HG03045 (cell line): Measurements from ENCODE around the gene ARRB2.
"Not testable (repeated sequence)": the region's sequence is repeated elsewhere in the genome, so short reads cannot be mapped to it uniquely, and the experiment has no call there.

Experiments
- ATAC-seq: cut with Tn5 transposase; IDR thresholded peaks from one replicate; pipeline ENCODE4 v1.9.1; 2021; ENCODE audit warnings: mild to moderate bottlenecking, moderate library complexity; ENCODE audit not compliant: unreplicated experiment

Gene ARRB2

GRCh38 chr17:4709794-4710692 is at the start of gene ARRB2:
TSS of gene ARRB2 (plus strand) at chr17:4710632. CDS start at chr17:4710722, 90 bp downstream.
- peak; percentile 85 for ATAC-seq

DNA sequence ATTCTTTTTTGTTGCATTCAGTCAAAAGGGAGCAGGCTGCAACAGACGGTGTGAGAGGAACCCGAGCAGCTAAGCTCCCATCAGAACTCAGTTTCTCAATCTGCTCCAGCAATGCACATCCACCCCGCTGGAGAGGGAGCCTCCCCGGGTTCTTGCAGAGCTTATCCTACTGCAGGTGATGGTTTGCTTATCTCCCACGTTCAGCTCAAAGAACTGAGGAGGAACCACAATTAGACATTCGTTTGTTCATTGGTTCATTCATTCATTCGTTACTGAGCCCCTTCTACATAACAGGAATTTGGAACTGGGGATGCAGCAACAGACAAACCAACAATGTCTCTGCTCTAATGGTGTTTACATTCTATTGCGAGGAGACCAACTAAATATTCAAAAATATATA is 46.7 kb upstream of the ARRB2 start:
- ATAC-seq = no peak

- no peak for ATAC-seq
Observed at GRCh38 chr17:4664230-4664629, 46.2 kb upstream of the ARRB2 start.

- no peak for ATAC-seq
Observed at GRCh38 chr17:4665027-4665426, 45.4 kb upstream of the ARRB2 start.

GRCh38 chr17:4666296-4666695 is 44.1 kb upstream of the ARRB2 start:
- no peak for ATAC-seq

DNA sequence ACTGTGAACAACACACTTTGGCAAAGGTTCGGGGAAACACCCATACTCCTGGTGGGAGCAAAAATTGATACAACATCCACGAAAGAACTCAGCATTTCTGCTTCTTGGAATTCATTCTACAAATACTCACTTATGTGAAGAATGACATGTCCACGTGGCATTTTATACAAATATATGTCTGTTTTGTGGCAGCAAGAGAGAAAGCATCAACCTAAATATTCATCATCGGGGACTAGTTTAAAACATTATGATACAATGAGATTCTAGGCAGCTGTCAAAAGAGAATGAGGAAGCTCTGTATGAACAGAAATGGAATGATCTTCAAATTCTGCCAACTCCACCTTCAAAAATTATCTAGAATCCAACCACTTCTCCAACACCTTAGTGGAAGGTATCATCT is 43.3 kb upstream of the ARRB2 start:
- ATAC-seq = no peak

DNA sequence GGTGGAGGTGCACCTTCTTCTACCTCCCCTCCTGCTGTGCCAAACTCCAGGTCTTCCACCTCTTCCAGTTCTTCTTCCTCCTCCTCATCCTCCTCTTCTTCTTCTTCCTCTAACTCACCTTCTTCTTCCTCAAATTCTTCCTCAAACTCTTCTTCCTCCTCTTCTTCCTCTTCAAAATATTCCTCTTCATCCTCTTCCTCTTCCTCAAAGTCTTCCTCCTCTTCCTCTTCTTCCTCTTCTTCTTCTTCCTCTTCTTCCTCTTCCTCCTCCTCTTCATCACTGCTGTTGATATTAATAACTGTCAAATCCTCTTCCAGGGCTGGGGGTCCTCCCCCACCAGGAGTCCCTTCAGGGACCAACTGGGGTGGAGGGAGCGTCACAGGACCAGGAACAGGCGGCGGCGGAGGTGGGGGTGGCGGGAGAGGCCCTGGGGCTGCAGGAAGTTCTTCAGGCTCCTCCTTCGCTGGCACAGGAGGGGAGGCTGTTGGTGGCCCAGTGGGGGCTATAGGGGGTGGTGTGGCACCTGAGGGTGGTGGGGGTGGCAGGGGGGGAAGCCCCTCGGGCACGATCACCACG is 38.3 kb upstream of the ARRB2 start:
- ATAC-seq = no peak

- ATAC-seq = no peak
Observed at GRCh38 chr17:4672751-4673150, 37.7 kb upstream of the ARRB2 start.

- ATAC-seq = no peak
Observed at GRCh38 chr17:4673169-4673568, 37.3 kb upstream of the ARRB2 start.

DNA sequence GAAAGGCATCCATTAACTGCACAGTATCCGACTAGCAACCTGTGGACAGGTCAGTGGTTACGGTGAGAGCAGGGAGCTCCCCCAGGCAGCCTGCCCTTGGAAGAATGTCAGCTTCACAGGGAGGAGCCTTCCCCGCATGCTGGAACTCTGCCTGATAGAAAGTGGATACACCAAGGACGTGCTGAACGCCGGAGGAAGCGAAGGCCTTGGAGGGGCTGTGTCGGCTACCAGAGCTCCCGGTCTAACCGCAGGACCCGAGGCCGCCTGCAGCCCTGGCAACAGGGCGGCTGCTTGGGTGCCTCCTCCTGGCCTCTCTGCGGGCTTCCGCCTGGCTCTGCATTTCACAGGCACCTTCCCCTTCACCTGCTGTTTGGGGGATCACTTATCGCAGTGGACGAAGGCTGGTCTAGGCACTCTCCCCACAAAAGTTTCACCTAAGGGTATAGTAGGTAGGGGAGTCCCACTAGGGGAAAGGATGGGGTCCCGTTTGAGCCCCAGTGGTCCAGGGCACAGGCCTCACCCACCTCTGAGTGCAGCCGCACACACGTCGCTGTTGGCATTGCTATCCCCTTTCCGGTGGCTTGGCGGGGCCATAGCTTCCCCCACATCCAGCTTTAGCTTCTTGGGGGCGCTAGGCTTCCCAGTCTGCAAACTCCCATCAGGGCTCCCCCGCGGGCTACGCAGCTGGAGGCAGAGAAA is 36.3 kb upstream of the ARRB2 start:
- no peak for ATAC-seq

- ATAC-seq = no peak
Observed at GRCh38 chr17:4674685-4674998, 35.8 kb upstream of the ARRB2 start.

DNA sequence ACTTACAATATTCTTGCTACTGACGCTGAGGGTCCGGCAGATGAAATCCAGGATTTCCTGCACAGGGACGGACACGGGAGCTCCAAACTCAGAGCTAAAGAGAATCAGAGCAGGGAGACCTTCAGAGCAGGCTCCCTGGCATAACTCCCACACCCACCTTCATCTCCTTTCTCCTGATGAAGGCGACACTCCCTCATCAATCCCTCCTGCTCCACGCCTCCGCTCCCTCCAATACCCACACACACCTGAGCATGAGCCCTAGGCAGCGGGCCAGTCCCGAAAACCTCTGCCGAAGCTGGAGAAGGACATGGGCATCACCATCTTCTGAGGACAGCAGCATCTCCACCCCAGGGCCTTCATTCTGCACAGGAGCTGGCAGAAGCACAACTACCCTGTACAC is 34.6 kb upstream of the ARRB2 start:
- ATAC-seq = no peak

GRCh38 chr17:4676791-4677190 is 33.6 kb upstream of the ARRB2 start:
- no peak for ATAC-seq

- no peak for ATAC-seq
Observed at GRCh38 chr17:4678448-4679026, 31.9 kb upstream of the ARRB2 start.

DNA sequence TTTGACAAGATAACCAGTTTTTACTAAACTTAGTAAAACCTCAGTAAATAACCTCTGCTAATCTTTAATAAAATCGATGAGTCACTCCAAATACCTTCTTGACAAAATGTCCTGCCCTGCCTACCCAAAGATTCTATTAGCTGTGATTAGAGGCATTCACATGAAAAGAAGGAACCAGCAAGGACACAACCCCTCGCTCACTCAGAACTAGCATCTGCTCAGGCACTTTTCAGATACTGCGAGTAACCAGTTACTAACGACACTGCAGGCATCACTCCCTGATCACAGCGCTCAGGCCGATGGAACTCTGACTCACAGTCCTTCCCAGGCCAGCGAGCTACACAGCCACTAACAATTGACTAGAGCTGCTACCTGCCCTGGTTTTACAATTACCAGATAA is 30.8 kb upstream of the ARRB2 start:
- no peak for ATAC-seq

GRCh38 chr17:4683739-4684138 is 26.7 kb upstream of the ARRB2 start:
- ATAC-seq = not testable (repeated sequence)

- ATAC-seq = not testable (repeated sequence)
Observed at GRCh38 chr17:4689872-4690271, 20.6 kb upstream of the ARRB2 start.

DNA sequence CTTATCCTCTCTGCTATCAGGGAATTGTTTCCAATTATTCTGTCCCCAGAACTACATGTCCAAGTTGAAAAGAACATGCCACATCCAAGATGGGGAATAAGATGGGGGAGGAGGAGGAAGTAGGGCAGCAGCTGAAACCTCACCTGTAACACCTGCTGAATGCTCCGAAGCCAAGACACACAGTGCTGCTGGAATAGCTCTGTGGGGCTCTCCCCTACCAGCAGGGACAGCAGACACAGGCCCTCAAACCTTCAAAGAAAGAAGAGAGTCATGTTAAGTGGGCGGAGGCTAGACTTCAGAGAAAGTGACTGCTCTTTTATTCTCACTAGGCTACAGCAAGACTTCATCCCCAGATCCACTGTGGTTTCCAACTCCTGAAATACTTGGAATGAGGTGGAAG is 19.7 kb upstream of the ARRB2 start:
- ATAC-seq = no peak

- no peak for ATAC-seq
Observed at GRCh38 chr17:4691686-4692085, 18.7 kb upstream of the ARRB2 start.

- no peak for ATAC-seq
Observed at GRCh38 chr17:4693416-4693815, 17.0 kb upstream of the ARRB2 start.

- ATAC-seq = no peak
Observed at GRCh38 chr17:4696437-4696805, 14.0 kb upstream of the ARRB2 start.
